ENCODE data around the gene TAF15.

Gene TAF15

DNA sequence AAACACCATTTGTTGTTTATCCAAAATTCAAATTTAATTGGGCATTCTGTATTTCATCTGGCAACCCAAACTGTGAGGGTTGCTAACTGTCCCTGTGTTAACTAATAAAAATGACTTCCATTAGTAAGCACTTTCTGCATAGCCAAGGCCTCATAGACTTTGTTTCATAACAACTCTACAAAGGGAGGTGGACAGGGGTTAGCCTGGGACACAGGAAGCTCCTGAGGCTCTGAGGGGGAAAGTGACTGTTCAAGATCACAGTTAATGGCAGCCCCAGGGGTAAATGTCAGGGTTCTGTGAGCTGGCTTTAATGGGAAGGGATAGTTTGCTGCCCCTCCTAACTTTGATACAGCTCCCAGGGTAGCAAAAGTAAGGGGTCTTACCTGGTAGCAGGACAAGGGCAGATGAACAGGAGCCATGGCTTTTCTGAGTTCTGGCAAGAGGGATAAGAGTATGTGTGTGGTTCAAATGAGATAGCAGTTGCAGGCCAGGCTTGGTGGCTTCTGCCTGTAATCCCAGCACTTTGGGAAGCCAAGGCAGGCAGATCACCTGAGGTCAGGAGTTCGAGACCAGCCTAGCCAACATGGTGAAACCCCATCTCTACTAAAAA lies 57.2 kb downstream of the TAF15 start:
- H3K4me1 ChIP-seq (ENCODE audit: low read length), result no peaks in the 10 kb centered on the region
- H3K9me3 ChIP-seq (replicated peaks; ENCODE audit: insufficient read depth, low read length), result no peaks in the 10 kb centered on the region
- no peaks in the 10 kb centered on the region for H3K27me3 ChIP-seq (replicated peaks; ENCODE audit: insufficient read depth, low read length)
- H3F3A ChIP-seq (ENCODE audit: insufficient read depth, low read length), result no peaks in the 10 kb centered on the region
- H2AFZ ChIP-seq (ENCODE audit: low read length), result no peak overlapping the region
- H3K9ac ChIP-seq (ENCODE audit: low read length), result no peak overlapping the region
- H3K4me3 ChIP-seq (ENCODE audit: low read length), result no peak overlapping the region
- H3K27ac ChIP-seq (ENCODE audit: low read length), result no peak overlapping the region
- TF ChIP-seq, protein P1, sequence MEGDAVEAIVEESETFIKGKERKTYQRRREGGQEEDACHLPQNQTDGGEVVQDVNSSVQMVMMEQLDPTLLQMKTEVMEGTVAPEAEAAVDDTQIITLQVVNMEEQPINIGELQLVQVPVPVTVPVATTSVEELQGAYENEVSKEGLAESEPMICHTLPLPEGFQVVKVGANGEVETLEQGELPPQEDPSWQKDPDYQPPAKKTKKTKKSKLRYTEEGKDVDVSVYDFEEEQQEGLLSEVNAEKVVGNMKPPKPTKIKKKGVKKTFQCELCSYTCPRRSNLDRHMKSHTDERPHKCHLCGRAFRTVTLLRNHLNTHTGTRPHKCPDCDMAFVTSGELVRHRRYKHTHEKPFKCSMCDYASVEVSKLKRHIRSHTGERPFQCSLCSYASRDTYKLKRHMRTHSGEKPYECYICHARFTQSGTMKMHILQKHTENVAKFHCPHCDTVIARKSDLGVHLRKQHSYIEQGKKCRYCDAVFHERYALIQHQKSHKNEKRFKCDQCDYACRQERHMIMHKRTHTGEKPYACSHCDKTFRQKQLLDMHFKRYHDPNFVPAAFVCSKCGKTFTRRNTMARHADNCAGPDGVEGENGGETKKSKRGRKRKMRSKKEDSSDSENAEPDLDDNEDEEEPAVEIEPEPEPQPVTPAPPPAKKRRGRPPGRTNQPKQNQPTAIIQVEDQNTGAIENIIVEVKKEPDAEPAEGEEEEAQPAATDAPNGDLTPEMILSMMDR (IDR thresholded peaks at IDR 0.05; ENCODE audit: low read length), result no peak
- TF ChIP-seq EZH2phosphoT487 (IDR thresholded peaks at IDR 0.05; ENCODE audit: low read length) (no peak), EZH2 (optimal IDR thresholded peaks at IDR 0.05; ENCODE audit: low read depth, low read length) (no peak)
- H3K36me3 ChIP-seq (replicated peaks; ENCODE audit: insufficient read depth, low read length), result no peaks in the 10 kb centered on the region
- H3K79me2 ChIP-seq (ENCODE audit: low read length), result no peaks in the 10 kb centered on the region
- no peak for DNase-seq
- no peaks in the 10 kb centered on the region for H4K20me1 ChIP-seq (ENCODE audit: insufficient read depth, low read length)
- no peaks in the 10 kb centered on the region for H3K9me2 ChIP-seq (replicated peaks; ENCODE audit: insufficient read depth, low read length)
- H3K4me2 ChIP-seq (ENCODE audit: low read depth, low read length), result no peak overlapping the region

DNA sequence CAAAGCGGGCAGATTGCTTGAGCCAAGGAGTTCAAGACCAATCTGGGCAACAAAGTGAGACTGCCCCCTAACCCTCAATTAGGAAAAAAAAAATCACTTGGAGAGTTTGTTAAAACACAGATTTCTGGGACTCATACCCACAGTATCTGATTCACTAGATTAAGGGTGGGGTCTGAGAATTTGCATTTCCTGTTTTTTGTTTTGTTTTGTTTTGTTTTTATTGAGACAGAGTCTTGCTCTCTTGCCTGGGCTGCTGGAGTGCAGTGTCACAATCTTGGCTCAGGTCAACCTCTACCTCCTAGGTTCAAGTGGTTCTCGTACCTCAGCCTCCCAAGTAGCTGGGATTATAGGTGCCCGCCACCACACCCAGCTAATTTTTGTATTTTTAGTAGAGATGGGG lies 58.3 kb downstream of the TAF15 start:
- Histone ChIP-seq H3K36me3 (replicated peaks; ENCODE audit: insufficient read depth, low read length) (no peaks in the 10 kb centered on the region), H3K27ac (ENCODE audit: low read length) (no peak overlapping the region), H3K9ac (ENCODE audit: low read length) (no peak overlapping the region), H3K9me3 (replicated peaks; ENCODE audit: insufficient read depth, low read length) (no peaks in the 10 kb centered on the region), H4K20me1 (ENCODE audit: insufficient read depth, low read length) (no peaks in the 10 kb centered on the region), H3K79me2 (ENCODE audit: low read length) (no peaks in the 10 kb centered on the region), H3K9me2 (replicated peaks; ENCODE audit: insufficient read depth, low read length) (no peaks in the 10 kb centered on the region), H2AFZ (ENCODE audit: low read length) (no peak overlapping the region), H3K27me3 (replicated peaks; ENCODE audit: insufficient read depth, low read length) (no peaks in the 10 kb centered on the region), H3F3A (ENCODE audit: insufficient read depth, low read length) (no peaks in the 10 kb centered on the region), H3K4me2 (ENCODE audit: low read depth, low read length) (no peak overlapping the region), H3K4me1 (ENCODE audit: low read length) (no peaks in the 10 kb centered on the region), H3K4me3 (ENCODE audit: low read length) (no peak overlapping the region)
- DNase-seq, result no peak
- TF ChIP-seq, protein P1 (IDR thresholded peaks at IDR 0.05; ENCODE audit: low read length), result no peak
- TF ChIP-seq EZH2 (optimal IDR thresholded peaks at IDR 0.05; ENCODE audit: low read depth, low read length) (no peak), EZH2phosphoT487 (IDR thresholded peaks at IDR 0.05; ENCODE audit: low read length) (no peak)

DNA sequence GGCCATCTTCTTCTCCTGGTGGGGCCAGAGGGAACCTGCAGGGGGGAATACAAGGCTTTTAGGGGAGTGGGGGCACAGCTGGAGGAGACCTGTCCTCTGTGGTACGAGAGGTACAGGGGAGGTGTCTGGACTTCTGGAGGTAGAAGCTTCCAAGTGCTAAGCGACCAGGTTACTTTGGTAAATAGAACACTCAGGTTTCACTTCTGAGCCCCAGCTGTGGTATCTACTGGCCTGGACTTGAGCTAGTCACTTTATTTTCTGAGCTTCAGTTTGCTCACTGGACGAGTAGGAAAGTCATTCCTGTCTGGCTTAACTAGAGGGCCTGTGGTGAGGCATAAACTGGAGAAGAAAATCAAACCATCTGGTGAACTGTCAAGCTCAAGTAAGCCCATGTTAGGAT lies 59.5 kb downstream of the TAF15 start, which contains the start of gene HEATR9:
Gene HEATR9 (minus strand): TSS at position 155 of the 400 bp plus-strand sequence. CDS start 149 bp downstream, at position 6.
- H3F3A ChIP-seq (ENCODE audit: insufficient read depth, low read length), result no peaks in the 10 kb centered on the region
- H3K4me2 ChIP-seq (ENCODE audit: low read depth, low read length), result no peak within 1 kb of the TSS
- TF ChIP-seq, protein P1 (IDR thresholded peaks at IDR 0.05; ENCODE audit: low read length), result no peak
- TF ChIP-seq EZH2phosphoT487 (IDR thresholded peaks at IDR 0.05; ENCODE audit: low read length), result no peak
- no peaks in the 10 kb centered on the region for H3K9me3 ChIP-seq (replicated peaks; ENCODE audit: insufficient read depth, low read length)
- no peak within 1 kb of the TSS for H3K4me3 ChIP-seq (ENCODE audit: low read length)
- H3K27me3 ChIP-seq (replicated peaks; ENCODE audit: insufficient read depth, low read length), result no peaks in the 10 kb centered on the region
- H3K4me1 ChIP-seq (ENCODE audit: low read length), result no peaks in the 10 kb centered on the region
- no peaks in the 10 kb centered on the region for H3K36me3 ChIP-seq (replicated peaks; ENCODE audit: insufficient read depth, low read length)
- H3K79me2 ChIP-seq (ENCODE audit: low read length), result no peaks in the 10 kb centered on the region
- no peak within 1 kb of the TSS for H2AFZ ChIP-seq (ENCODE audit: low read length)
- H3K27ac ChIP-seq (ENCODE audit: low read length), result no peak within 1 kb of the TSS
- no peak for DNase-seq
- no peaks in the 10 kb centered on the region for H4K20me1 ChIP-seq (ENCODE audit: insufficient read depth, low read length)
- no peak within 1 kb of the TSS for H3K9ac ChIP-seq (ENCODE audit: low read length)
- no peaks in the 10 kb centered on the region for H3K9me2 ChIP-seq (replicated peaks; ENCODE audit: insufficient read depth, low read length)

Measured in MM.1S (cell line).